ENCODE results near the gene CNKSR3. TPM values are rescaled to one million over a fixed set of nuclear protein-coding genes. Genes with fewer than 3 reads are reported as not detected.

Gene CNKSR3
- total RNA-seq, 4 donors from 2014 or later: 8.8 to 12.4 (median 11.2) TPM

DNA sequence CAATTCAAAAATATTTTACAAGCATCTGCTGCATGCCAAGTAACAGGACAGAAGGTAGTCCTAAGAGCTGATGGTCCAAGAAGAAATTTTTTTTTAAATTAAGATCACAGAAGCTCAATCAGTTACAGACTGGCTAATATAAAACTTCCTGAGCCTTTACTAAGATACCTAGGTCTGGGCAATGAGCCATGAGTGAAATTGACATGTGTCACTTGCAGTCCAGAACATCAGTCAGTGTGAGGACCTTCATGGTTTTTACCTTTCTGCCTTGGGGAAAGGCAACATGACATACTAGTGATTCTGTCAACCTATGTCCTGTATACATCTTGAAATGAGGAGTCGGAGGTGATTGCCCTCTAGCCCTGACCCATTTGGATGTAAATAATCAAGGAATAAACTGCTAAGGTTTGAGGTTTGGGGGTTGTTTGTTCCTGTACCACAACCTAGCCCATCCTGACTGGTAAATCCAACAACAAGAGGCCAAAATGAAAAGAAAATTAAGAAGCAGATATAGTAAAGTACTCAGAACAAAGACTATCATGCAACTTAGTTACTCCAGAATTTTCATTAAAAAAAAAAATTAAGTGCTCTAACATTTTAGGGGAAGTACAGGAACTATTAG is 70.0 kb downstream of the CNKSR3 start:
- Histone ChIP-seq H3K4me3 (no peak overlapping the region), H3K9me3 (no peaks in the 10 kb centered on the region), H3K27me3 (no peaks in the 10 kb centered on the region), H3K4me1 (no peaks in the 10 kb centered on the region), H3K36me3 (peaks cover 6% of the 10 kb centered on the region), H3K27ac (no peak overlapping the region)
- TF ChIP-seq POLR2A (IDR thresholded peaks at IDR 0.05): no peak
- no peak for TF ChIP-seq EP300 (IDR thresholded peaks at IDR 0.05)
- DNase-seq (ENCODE audit: low spot score in 2 of 2): no peak
- 95% methylated on average over 1 of the region's 1 CpG for WGBS

DNA sequence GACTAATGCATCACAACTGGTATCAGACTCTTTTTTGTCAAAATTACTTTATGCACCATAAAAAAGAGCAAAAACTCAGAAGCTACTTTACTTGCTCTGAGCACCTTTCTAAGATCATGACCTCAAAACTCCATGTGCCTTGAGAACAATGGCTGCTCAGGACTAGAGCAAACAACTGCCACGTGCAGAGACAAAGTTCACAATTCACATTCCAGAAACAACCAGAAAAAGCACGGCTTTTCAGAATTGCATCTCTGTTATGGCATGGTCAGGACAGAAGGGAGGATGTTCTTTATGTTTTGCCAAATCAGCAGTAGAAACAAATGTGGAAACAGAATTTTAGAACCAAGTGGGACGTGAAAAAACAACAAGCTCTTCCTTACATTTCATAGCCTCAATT is 70.5 kb downstream of the CNKSR3 start:
- DNase-seq (ENCODE audit: low spot score in 2 of 2): no peak
- no peaks in the 10 kb centered on the region for H3K4me1 ChIP-seq
- H3K27me3 ChIP-seq: no peaks in the 10 kb centered on the region
- H3K36me3 ChIP-seq: peaks cover 6% of the 10 kb centered on the region
- WGBS: 70% methylated on average over 3 of the region's 3 CpGs
- H3K9me3 ChIP-seq: no peaks in the 10 kb centered on the region
- H3K4me3 ChIP-seq: no peak overlapping the region
- TF ChIP-seq, protein P1, sequence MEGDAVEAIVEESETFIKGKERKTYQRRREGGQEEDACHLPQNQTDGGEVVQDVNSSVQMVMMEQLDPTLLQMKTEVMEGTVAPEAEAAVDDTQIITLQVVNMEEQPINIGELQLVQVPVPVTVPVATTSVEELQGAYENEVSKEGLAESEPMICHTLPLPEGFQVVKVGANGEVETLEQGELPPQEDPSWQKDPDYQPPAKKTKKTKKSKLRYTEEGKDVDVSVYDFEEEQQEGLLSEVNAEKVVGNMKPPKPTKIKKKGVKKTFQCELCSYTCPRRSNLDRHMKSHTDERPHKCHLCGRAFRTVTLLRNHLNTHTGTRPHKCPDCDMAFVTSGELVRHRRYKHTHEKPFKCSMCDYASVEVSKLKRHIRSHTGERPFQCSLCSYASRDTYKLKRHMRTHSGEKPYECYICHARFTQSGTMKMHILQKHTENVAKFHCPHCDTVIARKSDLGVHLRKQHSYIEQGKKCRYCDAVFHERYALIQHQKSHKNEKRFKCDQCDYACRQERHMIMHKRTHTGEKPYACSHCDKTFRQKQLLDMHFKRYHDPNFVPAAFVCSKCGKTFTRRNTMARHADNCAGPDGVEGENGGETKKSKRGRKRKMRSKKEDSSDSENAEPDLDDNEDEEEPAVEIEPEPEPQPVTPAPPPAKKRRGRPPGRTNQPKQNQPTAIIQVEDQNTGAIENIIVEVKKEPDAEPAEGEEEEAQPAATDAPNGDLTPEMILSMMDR (IDR thresholded peaks at IDR 0.05): no peak
- TF ChIP-seq EP300 (IDR thresholded peaks at IDR 0.05) (no peak), POLR2AphosphoS5 (IDR thresholded peaks at IDR 0.05) (no peak), POLR2A (IDR thresholded peaks at IDR 0.05) (no peak)
- no peak overlapping the region for H3K27ac ChIP-seq

DNA sequence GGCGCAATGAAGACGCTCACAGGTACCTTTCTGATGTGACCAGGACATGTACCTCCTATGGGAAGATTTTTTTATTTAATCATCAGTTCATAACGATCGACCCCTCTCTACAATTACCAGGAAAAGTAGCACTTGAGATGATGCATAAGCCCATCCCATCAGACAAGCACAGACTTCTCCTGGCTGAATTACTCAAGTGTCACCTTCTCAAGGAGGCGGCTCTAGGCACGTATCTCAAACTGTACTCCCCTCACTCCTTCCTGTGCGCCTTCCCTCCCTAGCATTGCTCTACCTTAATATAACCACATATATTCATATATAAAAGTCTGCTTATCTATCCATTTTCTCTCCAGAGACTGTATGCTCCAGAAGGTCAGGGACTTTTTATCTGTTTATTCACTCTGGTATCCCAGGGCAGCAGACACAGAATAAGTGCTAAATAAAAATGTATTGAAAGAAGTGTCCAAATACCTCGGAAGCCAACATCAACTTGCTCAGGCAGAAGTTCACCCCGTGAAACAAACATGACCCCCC is 71.5 kb downstream of the CNKSR3 start:
- WGBS: 82% methylated on average over 9 of the region's 9 CpGs
- H3K9me3 ChIP-seq: no peaks in the 10 kb centered on the region
- H3K4me1 ChIP-seq: no peaks in the 10 kb centered on the region
- H3K27ac ChIP-seq: no peak overlapping the region
- no peak for TF ChIP-seq POLR2AphosphoS5 (IDR thresholded peaks at IDR 0.05)
- TF ChIP-seq, protein P1 (IDR thresholded peaks at IDR 0.05): no peak
- no peak for TF ChIP-seq EP300 (IDR thresholded peaks at IDR 0.05)
- no peak for TF ChIP-seq POLR2A (IDR thresholded peaks at IDR 0.05)
- H3K27me3 ChIP-seq: no peaks in the 10 kb centered on the region
- no peak for DNase-seq (ENCODE audit: low spot score in 2 of 2)
- no peak overlapping the region for H3K4me3 ChIP-seq
- H3K36me3 ChIP-seq: peaks cover 6% of the 10 kb centered on the region

DNA sequence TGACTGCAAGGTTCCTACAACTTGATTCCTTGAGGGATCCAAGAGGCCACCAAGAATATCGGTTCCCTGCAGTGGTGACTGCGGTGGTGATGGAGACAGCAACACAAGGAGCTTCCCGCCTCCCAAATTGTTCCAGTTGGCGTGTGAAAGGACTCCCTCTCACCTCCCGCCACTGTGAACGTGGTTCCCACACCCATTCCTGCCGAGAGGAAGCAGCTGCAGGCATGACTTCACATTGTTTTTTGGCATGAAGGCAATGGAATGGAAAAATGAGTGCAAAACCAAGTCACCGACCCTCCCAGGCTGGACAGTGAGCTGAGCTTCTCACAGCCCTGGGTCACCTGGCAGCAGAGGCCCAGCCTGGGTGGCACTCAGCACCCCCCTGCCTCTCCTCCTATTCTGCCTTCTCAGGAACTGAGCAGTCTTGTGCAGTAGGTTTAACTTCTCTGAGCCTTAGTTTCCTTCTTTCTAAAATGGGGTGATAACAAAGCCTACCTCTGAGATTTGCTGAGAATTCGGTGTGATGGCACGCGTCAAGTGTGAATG is 75.0 kb downstream of the CNKSR3 start:
- Histone ChIP-seq H3K27ac (no peak overlapping the region), H3K27me3 (no peaks in the 10 kb centered on the region), H3K9me3 (no peaks in the 10 kb centered on the region), H3K4me1 (no peaks in the 10 kb centered on the region), H3K36me3 (peaks cover 9% of the 10 kb centered on the region), H3K4me3 (no peak overlapping the region)
- no peak for TF ChIP-seq EP300 (IDR thresholded peaks at IDR 0.05)
- TF ChIP-seq, protein P1 (IDR thresholded peaks at IDR 0.05): no peak
- TF ChIP-seq POLR2A (IDR thresholded peaks at IDR 0.05): no peak
- no peak for TF ChIP-seq POLR2AphosphoS5 (IDR thresholded peaks at IDR 0.05)
- no peak for DNase-seq (ENCODE audit: low spot score in 2 of 2)
- WGBS: 88% methylated on average over 11 of the region's 11 CpGs

DNA sequence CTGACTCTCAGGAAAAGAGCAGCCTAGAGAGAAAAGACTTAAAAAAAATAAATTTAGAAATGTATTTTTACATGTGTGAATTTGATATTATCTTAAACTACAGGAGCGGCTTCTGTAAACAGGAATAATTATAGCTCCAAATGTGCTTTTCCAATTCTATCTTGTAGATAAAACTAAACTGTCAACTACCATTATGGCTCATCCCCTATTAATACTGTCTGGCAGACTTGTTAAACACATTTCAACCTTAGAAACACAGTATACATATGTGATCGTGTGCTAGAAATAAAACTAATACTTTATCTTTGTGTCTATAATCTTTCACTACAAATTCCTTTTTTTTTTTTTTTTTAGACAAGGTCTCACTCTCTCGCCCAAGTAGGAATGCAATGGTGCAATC is 75.8 kb downstream of the CNKSR3 start:
- no peak overlapping the region for H3K27ac ChIP-seq
- WGBS: 94% methylated on average over 3 of the region's 3 CpGs
- H3K4me1 ChIP-seq: no peaks in the 10 kb centered on the region
- TF ChIP-seq EP300 (IDR thresholded peaks at IDR 0.05): no peak
- TF ChIP-seq POLR2AphosphoS5 (IDR thresholded peaks at IDR 0.05): no peak
- no peak for TF ChIP-seq POLR2A (IDR thresholded peaks at IDR 0.05)
- TF ChIP-seq, protein P1 (IDR thresholded peaks at IDR 0.05): no peak
- H3K27me3 ChIP-seq: no peaks in the 10 kb centered on the region
- H3K4me3 ChIP-seq: no peak overlapping the region
- H3K36me3 ChIP-seq: peaks cover 13% of the 10 kb centered on the region
- DNase-seq (ENCODE audit: low spot score in 2 of 2): no peak
- no peaks in the 10 kb centered on the region for H3K9me3 ChIP-seq

Data from suprapubic skin (tissue), 4 donors.